Vagina (tissue), 2 donors: ENCODE results near the gene MND1.

Experiments
- CTCF ChIP-seq, 3 experiments: fragments of 450-650 bp in 2 of 3; fragments of 200-600 bp in 1 of 3; sonication (generic) in 1 of 3; IDR thresholded peaks; one replicate each; pipeline ENCODE4 v1.5.1; 2017 to 2019; ENCODE audit warnings: antibody characterized with exemption in 3 of 3, mild to moderate bottlenecking in 2 of 3, moderate library complexity in 2 of 3
- POLR2AphosphoS5 ChIP-seq, 2 donors: sonication (generic); formaldehyde crosslinking; IDR thresholded peaks; one replicate each; pipeline ENCODE4 v1.9.0; 2017; ENCODE audit warnings: antibody characterized with exemption in 2 of 2, mild to moderate bottlenecking in 2 of 2, low read depth in 1 of 2; ENCODE audit not compliant: insufficient read depth in 1 of 2

- no peak for TF ChIP-seq CTCF (IDR thresholded peaks at IDR 0.05)
- no peak for TF ChIP-seq POLR2AphosphoS5 (IDR thresholded peaks at IDR 0.05; ENCODE audit: insufficient read depth in 1 of 2, low read depth in 1 of 2)
These were observed 8.8 kb upstream of the MND1 start for GRCh38 chr4:153335665-153336064.
